GM18508 (cell line): Measurements from ENCODE around the gene KIF18B.
"Not testable (repeated sequence)": the region's sequence is repeated elsewhere in the genome, so short reads cannot be mapped to it uniquely, and the experiment has no call there.

Source experiments
- ATAC-seq: cut with Tn5 transposase; IDR thresholded peaks from one replicate; pipeline ENCODE4 v1.9.1; 2021; ENCODE audit warnings: moderate number of reproducible peaks; ENCODE audit not compliant: insufficient read depth, unreplicated experiment

Gene KIF18B

GRCh38 chr17:44970136-44970741 is 22.7 kb upstream of the KIF18B start:
- ATAC-seq = no peak

DNA sequence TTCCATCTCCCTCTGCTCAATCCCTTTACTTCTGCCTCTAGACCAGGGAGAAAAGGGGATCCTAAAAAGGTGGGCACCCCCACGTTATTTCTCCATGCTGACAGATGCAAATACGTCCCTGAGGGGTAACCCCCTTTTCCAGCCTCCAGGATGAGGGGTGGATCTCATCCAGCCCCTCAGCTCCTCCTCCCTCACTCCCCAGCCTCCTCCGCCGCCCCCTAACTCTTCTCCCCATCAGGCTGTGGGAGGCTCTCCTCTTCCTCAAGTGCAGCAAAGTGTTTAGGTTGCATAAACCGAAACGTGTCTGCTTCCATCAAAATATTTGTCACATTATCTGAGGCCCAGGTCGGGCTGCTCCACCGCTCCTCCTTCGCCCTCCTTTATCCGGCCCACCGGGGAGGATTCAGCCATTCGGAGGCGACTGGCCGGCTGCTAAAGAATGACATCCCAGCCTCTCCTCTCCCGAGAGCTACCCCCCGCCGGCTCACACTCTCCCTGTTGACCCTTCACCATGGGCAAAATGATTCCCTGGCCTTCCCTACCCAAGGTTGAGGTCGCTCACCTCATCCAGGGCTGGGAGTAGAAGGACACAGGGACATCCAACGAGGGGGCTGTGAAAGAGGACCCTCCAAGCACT is 21.7 kb upstream of the KIF18B start:
- no peak for ATAC-seq

DNA sequence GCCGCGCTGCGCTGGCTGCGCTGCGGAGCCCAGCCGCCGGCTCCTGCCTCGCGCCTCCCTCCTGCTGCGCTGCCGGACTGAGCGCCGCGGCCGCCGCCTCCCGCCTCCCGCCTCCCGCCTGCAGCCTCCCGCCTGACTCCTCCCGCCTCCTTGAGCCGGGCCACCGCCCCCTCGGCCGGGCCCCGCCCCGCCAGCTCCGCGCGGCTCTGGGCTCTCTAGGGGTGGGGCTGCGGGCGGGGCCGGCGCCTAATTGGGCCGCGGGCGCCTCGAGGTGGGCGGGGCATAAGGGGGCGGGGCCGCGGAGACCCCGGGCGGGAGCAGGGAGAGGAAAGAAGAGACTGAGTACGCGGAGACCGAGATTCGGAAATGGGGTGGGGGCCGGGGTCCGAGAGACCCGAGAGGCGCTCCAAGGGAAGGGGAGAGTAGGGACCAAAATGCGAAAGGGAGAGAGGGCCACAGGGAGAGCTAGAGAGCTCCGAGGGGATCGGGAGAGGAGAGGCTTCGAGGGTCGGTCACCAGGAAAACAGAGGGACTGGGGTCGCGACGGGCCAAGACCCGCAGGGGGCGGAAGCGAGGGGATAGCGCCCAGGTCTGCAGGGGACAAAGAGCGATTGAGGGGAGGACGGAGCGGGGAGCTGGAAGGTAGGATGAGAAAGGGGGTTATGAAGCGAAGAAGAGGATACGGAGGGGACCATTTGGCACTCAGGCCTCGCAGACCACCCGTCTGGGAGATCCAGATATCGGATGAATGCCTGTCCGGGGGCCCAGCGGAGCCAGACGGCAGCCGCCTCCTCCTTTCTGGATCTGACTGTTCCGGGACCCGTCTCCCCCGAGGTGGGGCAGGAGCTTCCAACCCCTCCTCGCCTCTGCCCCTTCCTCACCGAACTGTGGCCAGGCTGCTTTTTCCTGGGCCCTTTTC is 20.9 kb upstream of the KIF18B start, which contains the start of gene C1QL1:
C1QL1 (minus strand) TSS at position 79 of the 919 bp plus-strand sequence. CDS start 255 bp downstream, outside the sequence.
- no peak for ATAC-seq

GRCh38 chr17:44967907-44968224 is 20.3 kb upstream of the KIF18B start:
- ATAC-seq = no peak

DNA sequence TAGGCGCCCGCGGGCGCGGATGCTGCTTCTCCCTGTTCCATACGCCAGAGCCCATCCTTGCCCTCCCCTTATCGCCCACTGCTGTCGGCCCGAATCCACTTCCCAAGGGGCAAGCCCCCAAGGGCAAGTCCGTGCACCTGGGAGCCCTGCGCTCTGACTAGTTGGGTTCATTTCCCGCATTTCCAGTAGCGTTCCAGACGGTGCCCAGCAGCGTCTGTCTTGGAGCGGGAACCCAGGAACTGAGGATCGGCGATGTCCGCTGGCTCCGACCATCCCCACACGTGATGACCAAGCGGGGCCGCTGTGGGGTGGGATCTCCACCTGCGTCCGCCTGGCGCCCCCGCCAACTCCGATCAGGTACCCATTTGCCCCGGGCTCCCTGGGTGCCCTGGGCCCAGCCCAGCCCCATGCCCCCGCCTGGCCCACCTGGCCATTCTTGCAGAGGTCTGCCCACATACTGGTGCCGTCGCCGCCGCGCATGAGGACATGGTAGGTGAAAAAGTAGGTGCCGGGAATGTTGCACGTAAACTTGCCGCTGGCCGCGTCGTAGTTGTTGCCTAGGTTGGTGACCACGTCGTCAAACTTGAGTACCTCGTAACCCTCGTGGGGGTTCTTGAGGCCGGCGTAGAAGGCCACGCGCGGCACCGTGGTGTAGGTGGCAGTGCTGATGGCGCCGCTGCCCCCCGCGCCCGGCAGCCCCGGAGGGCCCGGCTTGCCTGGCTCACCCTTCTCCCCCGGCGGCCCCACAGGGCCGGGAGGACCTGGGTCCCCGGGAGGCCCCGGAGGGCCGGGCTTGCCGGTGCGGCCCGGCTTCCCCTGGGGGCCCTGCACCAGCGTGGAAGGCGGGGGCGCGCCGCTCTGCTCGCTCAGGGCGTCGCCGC is 19.7 kb upstream of the KIF18B start:
- ATAC-seq = no peak

DNA sequence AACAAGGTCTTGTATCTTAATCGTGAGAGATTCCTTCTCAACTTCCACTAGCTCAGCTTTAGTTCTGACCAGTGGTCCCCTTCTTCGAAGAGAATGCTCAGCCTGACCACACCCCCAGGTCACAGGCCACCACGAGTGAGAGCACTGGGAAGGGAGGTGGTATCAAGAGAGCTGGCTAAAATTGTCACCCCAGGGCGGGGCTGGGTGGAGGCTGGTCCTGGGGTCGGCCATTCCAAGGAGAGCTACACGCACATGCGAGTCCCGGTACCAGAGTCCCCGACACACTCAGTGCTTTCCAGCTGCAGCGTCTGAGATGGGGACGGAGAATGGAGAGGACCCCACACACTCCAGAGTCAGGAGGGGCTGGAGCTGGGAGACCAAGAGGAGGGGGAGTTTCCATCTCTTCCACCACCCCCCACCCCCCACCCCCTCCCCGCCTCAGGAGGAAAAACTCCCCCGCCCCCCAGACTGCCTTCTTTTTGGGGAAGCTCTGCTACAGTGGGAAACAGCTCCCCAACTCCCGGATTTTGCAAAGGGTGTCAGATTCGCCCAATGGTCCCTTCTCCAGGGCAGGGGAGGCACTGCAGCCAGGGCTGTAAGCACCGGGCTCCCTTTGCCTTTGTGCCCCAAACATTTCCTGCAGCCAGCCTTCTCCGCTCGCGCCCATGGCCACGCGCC is 18.9 kb upstream of the KIF18B start:
- no peak for ATAC-seq

- ATAC-seq = no peak
Measured at GRCh38 chr17:44965481-44966234, 18.1 kb upstream of the KIF18B start.

- ATAC-seq = no peak
Measured at GRCh38 chr17:44961921-44962350, 14.4 kb upstream of the KIF18B start.

- no peak for ATAC-seq
Measured at GRCh38 chr17:44960691-44961090, 13.1 kb upstream of the KIF18B start.

GRCh38 chr17:44959821-44960531 is 12.4 kb upstream of the KIF18B start:
- ATAC-seq = no peak

DNA sequence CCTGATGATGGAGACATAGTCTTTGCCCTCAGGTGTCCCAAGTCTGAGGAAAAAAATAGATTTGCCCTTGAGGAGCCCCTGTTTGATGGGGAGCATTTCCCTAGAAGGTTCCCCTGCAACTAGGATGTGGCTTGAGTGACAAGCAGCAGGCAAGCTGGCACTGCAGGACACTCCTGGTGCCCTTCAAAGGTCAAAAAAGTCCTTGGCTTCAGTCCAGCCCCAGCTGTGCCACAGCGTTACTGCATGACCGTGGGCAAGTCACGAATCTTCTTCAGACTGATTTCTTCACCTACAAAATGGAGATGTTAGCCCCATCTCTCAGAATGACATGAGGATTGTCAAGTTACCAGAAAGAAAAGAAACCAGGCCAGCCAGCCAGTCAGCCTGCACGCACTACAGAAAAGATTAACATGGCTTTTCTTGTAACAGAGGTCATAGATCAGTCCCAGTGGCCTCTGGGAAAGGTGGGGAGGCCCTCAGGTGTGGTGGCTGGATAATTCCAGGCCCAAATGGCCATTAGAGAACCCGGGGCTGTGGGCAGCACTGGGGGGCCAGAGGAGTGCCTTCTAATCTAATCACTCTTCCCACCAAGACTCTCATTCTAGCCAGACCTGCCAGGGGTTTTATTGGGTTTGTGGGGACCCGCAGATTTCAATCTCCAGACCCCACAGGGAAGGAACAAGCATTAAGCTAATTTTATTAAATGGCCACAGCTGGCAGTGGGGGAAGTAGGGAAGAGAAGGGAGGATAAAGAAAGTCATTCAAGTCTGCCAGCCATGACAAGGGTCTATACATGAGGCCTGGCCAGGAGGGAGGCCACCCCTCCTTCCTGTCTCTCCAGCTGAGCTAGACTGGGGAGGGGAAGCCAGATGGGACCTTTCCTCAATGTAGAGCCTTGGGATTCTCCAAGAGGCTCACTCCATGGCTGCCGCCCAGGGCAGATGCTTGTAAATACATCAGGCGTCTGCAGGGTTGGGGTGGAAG is 9.7 kb upstream of the KIF18B start:
- no peak for ATAC-seq

GRCh38 chr17:44955674-44956425 is 8.3 kb upstream of the KIF18B start:
- ATAC-seq = no peak

DNA sequence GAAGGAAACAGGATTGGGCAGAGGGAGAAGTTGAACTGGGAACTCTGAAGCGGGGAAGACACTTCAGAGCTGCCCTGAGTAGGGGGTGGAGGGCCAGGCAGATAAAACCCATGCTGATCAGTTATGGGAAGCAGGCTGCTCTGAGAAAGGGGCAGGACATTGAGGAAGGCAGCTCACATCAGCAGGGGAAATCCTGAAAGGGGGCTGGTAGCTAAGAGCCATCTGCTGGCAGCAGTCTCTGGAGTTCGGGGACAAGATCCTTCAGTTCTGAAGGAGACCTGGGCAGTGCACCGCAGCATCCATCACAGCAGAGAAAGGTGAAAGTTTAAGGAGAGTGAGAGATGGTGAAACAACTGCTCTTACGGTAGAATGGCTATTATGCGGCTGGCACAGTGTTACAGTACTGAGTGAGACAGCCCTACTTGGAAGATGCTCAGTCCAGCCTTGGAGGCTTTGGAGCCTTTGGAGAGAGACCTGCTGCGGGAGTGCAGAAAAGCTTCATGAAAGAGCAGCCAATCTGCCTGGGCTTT is 5.4 kb upstream of the KIF18B start:
- no peak for ATAC-seq

GRCh38 chr17:44948315-44948795 is 782 bp upstream of the KIF18B start:
- no peak for ATAC-seq

GRCh38 chr17:44945652-44946051 is 1.9 kb downstream of the KIF18B start:
- not testable (repeated sequence) for ATAC-seq

DNA sequence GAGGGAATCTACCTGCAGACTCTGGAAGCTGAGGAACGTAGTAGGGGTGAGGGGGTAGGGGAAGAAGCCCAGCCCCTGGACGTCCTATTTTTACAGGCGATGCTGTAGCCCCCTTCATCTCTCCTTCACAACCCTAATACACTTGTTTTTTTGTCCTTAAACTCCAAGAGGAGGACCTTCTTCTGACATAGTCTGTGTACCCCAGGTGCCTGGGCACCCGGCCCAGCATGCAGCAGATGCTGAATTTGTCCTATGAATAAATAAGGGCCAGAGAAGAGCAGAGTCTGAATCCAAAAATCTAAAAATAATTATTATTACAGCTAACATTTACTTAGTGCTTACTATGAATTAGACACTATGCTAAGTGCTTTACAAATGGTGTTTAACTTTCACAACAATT is 5.1 kb downstream of the KIF18B start:
- no peak for ATAC-seq
